HL-60/S4 treated with retinoic acid at 250 ng/mL for 4 days and 3 days (cell line): ENCODE results near the gene SMAD6.

Experiments
- in situ Hi-C: fragments of 300-500 bp; cut with MboI; formaldehyde crosslinking; loops from 2 replicates; pipeline ENCODE4 v1.7.0; 2022; ENCODE audit warnings: low sequenced_read_pairs

The SMAD6 gene

GRCh38 chr15:66738595-66738994 is 36.6 kb downstream of the SMAD6 start:
- in situ Hi-C loops: no loop called here

- in situ Hi-C loops: no loop called here
Measured at GRCh38 chr15:66739287-66739686, 37.3 kb downstream of the SMAD6 start.

- in situ Hi-C loops: no loop called here
Measured at GRCh38 chr15:66740802-66741201, 38.8 kb downstream of the SMAD6 start.

GRCh38 chr15:66741646-66742045 is 39.6 kb downstream of the SMAD6 start:
- in situ Hi-C loops: no loop called here

GRCh38 chr15:66742286-66742685 is 40.2 kb downstream of the SMAD6 start:
- in situ Hi-C loops: no loop called here

- in situ Hi-C loops: no loop called here
Measured at GRCh38 chr15:66743204-66743603, 41.2 kb downstream of the SMAD6 start.

DNA sequence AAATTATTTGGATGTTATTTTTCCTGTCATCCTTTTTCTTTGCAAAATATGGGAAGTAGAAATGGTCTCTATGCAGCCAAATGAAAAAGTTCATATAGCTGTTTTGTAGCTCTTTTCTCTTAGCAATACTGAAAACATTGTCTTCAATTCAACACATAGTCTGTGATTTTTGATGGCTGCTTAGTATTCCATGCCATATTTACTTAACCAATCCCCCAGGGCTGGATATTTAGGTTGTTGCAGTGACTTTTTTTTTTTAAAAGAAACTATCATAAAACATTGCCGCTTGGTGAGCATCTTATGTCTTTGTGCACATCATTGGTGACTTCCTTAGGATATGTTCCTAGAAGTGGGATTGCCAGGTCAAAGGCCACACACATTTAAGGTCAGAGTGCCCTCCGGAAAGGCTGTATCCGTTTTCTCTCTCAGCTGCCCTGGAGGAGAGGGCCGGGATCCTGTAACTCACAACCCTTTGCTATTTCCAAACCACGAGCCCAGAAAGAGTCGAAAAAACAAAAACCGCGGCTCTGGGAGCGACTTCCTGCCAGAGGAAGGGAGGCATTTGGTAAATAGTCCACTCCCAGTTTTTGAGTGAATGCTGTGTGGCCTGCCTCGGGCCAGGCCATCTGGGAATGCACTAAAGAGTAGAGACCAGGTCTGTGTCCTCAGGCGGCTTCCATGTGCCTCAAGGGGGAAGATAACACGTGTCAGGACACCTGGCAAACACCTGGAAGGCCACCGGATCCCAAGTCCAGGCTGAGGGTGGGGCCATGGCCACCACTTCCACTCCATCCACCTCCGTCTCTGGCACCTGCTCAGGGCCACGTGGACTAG is 41.9 kb downstream of the SMAD6 start:
- in situ Hi-C loops: no loop called here

GRCh38 chr15:66744610-66745279 is 42.7 kb downstream of the SMAD6 start:
- in situ Hi-C loops: no loop called here

DNA sequence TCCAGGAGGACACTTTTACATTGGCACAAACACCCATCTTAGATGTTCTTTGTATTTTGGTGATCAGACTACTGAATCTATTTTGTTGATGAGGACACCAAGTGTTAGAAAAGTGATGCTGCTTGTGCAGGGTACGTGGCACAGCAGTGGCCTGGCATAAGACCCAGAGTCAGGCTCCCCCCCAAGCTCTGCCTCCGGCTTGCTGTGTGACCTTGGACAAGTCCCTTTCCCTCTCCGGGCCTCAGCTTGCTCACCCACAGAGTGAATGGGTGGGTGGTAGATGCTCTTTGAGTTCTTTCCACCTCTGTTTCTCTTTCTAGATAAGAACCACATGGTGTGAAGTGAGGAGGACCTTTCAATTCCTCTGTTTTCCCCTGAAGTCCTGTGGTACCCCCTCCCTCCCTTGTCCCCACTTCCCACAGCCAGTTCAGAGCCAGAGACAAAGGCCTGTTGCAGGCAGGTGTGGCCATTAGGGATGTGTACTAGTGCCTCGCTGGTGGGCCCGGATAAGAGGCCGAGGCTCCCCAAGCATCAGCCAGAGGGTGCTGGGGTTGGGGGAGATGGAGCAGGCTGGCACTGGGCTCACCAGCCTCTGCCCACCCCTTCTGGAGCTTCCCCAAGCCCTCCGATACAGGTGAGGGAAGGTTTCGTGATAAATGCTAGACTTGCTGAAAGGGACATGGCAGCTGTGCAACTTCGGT is 43.6 kb downstream of the SMAD6 start:
- in situ Hi-C loops: no loop called here

DNA sequence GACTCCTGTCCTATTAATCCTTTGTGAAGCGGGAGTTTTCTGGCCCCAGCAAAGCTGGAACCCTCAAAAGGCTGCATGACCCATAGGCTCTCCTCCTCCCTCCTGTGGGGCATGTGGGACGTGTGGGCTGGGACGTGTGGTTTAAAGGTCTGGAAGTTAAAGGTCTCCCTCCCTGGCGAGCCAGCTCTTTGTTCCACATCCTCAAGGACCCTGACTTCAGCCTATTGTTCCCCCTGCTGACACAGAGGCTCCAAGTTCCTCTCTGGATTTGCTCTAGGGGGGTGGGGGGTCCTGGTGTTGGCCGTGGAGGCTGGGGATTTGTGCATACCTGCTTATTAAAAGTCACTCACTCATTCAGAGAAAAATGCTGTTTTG is 44.2 kb downstream of the SMAD6 start:
- in situ Hi-C loops: no loop called here

GRCh38 chr15:66747223-66747622 is 45.2 kb downstream of the SMAD6 start:
- in situ Hi-C loops: no loop called here

- in situ Hi-C loops: no loop called here
Measured at GRCh38 chr15:66747886-66748707, 46.1 kb downstream of the SMAD6 start.

GRCh38 chr15:66748708-66749035 is 46.6 kb downstream of the SMAD6 start:
- in situ Hi-C loops: no loop called here

DNA sequence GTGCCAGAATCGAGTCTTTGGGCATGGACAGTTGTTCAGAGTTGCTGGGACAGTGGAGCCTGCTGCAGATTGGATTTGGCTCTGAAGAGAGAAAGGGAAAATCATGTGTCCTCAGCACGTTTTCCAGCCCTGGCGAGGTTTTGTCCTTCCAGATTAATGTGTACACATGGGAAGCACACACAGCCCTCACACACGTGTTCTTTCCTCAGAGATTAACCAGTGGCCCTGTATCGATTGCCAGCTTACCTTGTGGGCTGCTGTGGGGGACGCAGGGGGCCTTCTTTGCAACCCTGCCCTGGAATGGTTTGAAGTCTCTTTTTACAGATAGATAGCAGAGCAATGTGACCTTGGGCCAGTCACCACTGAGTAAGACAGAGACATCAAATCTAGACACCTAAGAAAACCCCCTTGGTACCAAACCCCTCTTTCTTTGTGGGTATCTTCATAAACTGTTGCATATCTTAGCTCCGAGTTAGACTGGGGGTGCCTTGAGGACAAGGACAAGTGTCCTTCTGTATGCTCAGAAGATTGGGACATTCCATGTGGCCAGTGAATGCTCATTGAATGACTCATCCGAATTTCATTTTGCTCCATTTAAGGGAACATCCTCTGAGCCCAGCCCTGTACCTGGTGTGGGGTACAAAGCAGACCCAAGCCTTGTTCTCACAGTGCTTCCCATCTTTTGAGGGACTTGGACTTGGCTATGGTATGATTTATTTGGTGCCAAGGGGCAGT is 48.0 kb downstream of the SMAD6 start:
- in situ Hi-C loops: no loop called here

DNA sequence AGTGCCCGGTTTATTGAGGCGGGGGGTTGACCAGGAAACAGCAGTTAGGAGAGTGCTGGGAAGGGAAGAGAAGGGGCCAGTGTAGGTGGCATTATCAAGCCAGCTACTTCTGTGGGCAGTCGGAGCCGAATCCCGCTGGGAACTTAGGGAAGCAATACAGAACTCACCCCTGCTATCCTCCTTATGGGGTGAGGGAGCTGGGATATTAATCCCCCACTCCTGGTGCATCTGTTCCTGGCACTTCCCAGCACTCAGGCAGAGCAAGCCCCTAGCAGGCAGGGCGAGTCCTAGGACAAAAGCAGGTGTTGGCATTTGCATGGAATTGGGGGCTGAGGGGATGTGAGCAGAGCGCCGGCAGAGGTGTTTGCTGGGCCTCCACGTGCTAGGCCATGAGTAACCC is 48.6 kb downstream of the SMAD6 start:
- in situ Hi-C loops: no loop called here

- in situ Hi-C loops: no loop called here
Measured at GRCh38 chr15:66751579-66751978, 49.5 kb downstream of the SMAD6 start.

- in situ Hi-C loops: no loop called here
Measured at GRCh38 chr15:66752078-66752477, 50.0 kb downstream of the SMAD6 start.

DNA sequence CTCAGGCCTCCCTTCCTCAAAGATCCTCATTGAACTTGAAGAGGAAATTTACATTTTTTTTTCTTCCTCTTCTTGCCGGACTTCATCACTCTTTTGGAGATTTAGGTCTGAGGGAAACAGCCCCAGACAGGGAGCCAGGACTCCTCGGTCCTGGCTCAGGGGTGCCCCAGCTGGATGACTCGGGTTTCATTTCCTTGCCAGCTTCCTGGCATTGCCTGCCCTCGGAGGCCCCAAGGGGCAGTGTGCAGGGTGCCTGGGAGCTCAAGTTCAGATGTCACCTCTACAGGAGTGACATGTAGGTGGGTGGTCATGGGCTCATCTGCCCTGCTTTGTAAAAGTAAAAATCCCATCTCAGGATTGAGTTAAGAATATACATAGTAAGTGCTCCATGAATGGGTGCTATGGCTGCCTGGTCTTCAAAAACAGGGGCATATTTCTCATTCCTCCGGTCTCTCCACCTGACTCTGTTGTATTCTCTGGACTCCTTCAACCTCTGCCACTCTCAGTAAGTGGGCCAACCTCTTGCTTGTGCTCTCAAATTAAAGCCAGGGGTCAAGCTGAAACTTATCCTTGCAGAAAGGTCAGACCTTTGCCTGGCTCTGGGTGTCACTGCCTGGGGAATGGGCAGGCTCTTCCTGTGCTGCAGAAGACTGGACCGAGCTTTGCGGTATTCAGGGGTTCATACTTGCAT is 51.8 kb downstream of the SMAD6 start:
- in situ Hi-C loops: no loop called here

DNA sequence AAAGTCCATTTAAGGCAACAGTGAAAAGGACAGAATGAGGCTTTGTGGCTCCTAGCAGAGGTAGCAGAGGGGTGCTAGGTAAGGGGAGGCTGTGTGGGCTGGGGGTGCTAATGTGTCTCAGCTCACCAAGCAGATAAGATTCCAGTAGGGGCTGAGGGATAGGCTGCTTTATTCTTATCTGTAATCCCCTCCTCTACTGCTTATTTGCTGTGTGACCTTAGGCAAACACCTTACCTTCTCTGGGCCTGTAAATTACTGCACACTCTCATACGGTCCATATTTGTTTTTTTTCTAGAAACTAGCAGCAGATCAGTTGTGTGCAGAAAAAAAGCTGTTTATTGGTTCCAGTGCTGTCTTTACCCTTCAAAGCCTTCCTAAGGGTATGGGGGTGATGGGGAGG is 52.8 kb downstream of the SMAD6 start:
- in situ Hi-C loops: no loop called here
